ENCODE results near the gene FMN1.
A peak's percentile ranks its signal among the peaks of the same experiment; 100 is the strongest.

FMN1 gene

DNA sequence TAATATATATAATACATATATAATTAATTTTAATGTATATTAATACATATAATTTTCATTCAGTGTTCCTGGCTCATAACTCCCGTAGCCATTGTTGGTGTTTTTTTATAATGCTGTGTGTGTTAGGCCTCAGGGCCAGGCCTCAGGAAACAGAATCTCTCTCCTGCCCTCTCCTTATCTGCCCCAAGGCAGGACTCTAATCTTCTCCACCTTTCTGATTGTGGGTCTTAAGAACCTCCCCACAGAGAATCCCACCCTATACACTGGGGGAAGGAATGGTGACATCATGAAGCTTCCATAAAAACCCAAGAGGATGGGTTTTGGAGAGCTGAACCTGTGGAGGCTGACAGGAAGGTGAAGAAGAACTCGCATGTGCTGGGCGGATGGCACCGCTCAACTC, 4.0 kb upstream of the FMN1 start:
- no peak for DNase-seq

DNA sequence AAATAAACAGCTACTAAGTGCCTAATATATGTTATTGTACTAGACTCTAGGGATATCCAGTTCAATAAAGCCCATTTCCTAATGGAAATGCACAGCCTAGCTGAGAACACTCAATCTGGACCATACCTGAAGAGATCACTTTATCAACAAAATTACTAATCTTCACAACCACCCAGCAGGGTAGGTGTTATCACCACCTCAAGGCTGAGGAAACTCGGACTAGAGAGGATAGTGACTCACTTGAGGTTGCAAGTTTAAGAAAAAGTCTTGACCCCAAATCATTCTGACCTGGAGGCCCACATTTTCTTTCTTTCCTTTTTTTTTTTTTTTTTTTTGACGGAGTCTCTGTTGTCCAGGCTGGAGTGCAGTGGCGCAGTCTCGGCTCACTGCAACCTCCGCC, 3.1 kb upstream of the FMN1 start:
- no peak for DNase-seq

DNA sequence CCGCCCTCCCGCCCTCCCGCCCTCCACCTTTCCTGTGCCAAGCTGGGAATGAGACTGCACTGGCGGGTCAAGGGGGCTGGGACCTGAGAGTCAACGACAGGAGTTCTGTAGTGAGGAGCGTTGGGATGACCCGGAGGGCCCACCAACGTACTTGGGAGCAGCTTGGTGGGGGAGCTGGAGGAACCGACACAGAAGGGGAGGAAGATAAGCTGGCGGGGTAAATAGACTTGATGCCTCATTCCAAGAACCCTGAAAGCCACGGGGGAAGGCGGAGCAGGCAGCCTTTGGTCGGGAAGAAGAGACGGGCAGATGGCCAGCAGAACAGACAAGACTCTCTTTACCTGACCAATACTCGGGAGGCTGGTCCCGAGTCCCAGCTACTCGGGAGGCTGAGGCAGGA, 277 bp downstream of the FMN1 start:
- DNase-seq = no peak

DNA sequence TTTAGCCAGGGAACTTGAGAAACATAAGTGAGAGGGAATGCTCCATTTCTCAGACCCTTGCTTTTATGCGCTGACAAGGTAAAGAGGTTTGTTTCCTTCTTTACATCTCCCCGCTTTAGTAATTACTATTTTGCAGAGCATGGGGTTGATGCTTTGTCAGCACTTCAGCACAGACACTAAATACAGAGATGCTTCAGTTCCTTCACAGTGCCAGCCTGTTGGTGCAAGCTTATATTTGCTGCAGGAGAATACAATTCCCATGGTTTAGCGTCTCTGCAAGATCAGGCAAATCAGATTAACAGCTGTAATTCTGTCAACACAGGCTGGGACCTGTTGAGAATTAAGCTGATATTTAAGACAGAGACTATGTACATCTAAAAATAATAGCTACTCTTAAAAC, 2.9 kb downstream of the FMN1 start:
- DNase-seq = no peak

DNA sequence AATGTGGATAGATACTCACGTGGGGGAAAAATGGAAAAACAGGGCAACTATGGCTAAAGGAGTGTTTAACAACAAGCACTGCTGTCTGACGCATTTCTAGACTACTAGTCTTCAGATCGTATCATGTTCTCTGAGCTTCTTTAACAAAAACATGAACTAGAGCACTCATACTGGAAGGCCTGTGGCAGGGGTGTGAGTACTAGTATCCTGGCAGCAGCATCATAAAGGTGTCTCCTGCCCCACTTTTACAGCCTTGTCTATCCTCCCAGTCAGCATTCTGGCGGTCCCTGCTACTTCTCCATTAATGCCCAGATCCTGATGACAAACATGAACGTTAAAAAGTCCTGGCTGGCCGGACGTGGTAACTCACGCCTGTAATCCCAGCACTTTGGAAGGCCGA, 4.0 kb downstream of the FMN1 start:
- DNase-seq = no peak

DNA sequence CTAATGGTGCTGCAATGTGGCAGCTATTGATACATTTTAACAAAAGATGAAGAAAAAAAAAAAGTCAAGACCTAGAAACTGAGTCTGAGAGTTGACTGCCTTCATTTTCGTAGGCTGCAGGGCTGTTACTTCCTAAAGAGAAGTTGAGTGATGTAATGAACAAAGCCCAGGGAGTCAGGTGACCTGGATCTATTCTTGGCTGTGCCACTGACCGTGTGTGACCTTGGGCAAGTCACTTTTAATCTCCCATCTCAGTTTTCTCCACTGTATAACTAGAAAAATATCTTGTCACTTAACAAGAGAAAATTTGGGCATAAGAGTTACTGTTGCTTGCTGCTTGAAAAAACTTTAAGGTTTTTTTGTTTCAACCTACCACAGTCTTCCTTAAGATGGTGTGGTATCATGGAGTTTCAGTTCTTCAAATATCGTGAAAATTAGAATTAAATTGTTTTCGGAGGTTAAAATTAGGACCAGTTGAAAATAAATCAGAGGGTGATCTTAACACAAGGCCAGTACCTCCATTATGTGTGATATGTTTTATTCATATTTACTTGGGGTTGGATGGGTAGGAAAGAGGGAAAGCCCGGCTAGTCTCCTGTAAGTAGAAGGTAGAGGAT, 5.8 kb downstream of the FMN1 start:
- peak; percentile 70 to 82 for DNase-seq

DNA sequence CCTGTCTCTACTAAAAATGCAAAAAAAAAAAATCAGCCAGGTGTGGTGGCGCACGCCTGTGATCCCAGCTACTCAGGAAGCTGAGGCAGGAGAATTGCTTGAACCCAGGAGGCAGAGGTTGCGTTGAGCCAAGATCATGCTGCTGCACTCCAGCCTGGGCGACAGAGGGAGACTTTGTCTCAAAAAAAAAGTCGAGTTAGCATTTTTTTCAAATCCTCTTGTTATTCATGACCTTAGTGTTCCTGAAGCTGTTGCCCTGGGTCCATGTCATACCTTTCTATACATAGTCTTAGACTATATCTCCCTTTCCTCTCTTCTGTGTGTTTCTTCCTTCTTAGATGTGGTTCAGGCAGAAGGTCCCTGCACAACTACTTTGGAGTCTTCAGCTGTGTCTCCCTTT, 6.4 kb downstream of the FMN1 start:
- DNase-seq = no peak

DNA sequence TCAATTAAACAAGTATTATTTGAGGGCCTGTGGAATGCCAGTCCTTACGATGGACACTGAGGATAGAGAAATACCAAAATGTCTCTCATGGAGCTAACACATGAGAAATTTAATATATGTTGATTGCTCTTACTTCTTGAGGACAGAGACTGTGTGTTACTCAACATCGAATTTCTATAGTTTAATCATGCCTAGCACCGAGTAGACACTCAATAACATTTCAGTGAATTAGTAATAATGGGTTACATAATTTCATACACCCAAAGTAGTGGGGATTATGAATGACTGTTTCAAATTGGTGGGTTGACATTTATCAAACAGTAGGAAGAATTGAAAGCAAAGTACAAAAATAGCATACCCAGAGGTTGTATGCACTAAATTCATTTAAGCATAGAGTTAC, 11.2 kb downstream of the FMN1 start:
- no peak for DNase-seq

DNA sequence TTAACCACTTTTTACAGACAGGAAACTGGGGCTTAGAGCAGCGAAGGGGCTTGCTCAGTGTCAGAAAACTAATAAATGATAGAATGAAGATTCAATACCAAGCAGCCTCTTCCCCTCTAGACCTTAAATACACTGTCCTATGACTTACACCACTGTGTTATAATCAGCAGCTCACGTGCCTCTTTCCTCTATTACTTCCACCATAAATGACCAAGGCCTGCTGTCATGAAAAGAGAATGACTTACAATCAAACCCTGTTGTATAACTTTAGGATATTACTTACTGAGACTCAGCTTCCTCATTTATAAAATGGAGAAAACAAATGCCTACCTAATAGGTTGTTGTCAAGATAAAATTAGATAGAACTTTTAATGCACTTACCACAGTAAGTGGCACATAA, 11.6 kb downstream of the FMN1 start:
- peak; percentile 70 to 79 for DNase-seq

DNA sequence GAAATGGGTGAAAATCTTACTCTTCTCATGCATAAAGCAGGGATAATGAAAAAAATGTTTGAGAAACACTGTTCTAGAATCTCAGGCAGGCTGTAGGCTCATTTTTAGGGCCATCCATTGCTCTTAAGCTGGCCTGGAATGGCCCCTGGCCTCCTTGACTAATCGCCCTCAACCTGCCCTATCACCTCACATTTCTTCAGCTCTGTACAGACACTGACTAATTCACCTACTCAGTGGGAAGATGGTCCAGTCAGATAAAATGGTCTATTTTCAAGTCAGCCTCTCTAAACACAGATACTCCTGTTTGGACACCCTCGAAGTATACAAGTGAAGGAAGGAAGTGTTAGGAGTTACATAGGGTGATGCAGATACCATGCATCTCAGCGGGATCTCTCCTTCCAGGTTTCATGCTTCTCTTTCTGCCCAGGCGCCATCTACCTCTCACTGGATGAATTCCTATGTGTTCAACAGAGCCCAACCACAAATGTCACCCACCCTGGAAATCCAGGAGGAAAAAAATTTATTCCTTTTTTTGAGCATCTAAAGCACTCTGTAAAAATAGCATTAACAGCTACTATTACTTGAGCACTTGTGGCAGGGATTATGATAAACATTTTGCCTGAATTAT, 12.1 kb downstream of the FMN1 start:
- no peak for DNase-seq

DNA sequence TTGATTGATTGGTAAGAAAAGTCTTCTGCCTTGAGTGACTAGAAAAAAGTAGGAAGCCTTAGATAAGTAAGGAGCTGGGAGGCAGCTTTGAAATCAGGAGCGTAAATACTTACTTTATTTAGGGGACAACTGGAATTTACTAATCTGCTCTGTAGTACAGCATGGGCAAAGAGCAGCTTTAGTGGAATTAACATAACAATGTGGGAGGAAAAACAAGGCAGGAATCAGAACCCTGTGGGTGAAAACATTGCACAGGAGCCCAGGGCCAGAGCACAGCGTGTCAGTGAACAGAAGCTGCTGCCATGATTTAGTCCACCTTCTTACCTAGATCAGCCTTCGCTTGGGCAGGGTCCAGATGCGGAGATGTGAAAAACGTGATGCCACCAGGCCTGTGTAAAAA, 14.6 kb downstream of the FMN1 start:
- DNase-seq = no peak

DNA sequence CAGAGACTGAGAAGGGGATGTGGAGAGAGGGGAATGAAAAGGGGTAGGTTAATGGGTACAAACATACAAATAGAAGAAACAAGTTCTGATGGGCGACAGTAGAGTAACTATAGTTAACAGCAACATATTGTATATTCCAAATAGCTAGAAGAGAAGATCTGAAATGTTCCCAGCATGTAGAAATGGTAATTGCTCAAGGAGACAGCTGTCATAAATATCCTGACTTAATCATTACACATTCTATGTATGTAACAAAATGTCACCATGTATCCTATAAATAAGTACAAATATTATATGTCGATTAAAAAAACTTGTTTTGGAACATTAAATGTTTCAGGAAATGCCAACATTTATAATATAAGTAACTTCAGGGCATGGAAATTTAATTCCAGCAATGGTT, 23.3 kb downstream of the FMN1 start:
- no peak for DNase-seq

DNA sequence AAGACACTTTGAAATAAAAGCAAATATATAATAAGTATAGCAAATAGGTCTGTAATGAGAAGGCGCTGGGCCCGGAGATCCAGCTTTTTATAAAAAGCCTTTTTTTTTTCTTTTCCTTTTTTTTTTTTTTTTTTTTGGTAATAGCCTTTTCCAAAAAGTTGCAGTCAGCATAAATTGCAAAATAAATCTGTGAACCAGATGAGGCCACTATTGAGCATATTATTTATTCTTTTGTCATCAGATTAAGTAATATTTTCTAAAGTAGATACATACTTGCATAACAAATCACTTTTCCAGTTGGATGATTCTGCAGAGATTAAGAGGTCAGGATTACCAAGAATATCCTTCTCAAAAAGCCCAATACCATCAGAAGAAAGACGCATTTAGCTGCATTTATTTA, 24.9 kb downstream of the FMN1 start:
- no peak for DNase-seq

DNA sequence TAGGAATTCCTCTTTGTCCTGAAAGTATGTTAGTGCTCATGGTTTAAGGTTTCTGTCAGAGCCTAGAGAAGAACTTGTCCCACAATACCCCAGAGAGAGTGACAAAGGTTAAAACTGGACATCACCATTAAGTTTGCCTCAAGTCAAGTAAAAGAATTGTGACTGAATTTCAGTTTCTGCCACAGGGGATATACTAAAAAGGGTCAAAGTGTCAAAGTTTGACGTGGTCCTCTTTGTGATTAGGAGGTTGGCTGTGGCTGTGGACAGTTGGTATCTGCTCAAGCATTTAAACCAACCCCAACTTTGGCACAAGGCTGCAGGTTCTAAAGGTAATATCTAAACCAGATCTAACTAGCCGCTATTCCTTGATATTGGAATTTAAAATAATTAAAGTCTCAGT, 26.1 kb downstream of the FMN1 start:
- DNase-seq = no peak

DNA sequence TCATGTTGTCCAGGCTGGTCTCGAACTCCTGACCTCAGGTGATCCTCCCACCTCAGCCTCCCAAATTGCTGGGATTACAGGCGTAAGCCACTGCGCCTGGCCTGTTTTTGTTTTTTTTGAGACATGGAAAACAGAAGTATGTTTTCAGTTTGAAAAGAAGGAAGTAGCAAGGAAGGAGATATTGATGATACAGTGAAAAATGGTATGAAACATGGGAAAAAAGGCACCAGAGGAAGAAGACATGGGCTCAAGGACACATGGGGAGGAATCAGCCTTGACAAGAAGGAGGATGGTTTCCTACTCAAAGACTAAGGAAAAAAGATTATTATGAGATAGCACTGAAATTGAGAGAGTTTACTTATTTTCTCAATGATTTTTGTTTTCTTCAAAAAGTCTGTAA, 30.7 kb downstream of the FMN1 start:
- DNase-seq = peak in 1 of 2 donors; percentile 29

DNA sequence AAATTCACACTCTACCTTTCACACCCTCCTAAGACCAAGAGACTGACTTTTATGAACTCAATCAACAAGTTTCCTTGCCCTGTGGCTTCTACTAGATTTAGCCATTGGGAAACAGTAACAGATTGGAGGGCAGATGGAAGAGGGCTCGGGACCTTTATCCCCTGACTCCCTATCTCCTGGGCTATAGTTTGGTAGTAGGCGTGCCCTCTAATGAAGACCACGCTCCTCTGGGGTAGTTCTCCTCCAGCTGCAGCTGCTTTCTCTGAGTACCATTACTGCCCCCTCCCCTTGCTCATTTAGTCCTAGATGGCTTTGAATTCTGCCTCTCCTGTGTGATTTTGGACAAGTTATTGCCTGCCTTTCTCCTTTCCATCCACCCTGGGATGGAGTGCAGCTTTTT, 33.3 kb downstream of the FMN1 start:
- no peak for DNase-seq

DNA sequence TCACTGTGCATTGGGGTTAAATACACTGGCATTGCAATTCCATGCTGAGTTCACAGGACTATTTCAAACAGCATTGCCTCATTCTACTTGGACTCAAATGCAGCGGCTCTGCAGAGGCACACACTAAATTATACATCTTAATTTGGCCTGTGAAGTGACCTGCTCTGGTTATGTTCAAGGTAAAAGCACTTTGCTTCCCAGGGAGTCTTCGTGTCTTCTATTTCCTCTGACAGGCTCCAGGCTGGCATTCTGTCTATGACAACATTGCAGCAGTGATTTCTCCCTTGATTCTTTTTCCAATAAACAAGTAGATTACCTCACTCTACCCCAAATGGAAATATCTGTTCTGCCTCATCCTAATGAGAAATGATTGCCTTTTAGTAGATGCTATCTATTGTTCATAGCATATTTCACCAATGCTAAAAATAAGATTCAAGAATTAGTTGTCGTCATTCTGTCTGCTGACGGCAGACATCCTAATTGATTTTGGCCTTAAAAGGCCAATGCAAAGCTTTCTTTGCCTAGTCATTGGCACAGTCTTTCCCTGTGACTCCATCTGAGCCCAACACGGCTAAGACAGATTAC, 33.8 kb downstream of the FMN1 start:
- DNase-seq = no peak

DNA sequence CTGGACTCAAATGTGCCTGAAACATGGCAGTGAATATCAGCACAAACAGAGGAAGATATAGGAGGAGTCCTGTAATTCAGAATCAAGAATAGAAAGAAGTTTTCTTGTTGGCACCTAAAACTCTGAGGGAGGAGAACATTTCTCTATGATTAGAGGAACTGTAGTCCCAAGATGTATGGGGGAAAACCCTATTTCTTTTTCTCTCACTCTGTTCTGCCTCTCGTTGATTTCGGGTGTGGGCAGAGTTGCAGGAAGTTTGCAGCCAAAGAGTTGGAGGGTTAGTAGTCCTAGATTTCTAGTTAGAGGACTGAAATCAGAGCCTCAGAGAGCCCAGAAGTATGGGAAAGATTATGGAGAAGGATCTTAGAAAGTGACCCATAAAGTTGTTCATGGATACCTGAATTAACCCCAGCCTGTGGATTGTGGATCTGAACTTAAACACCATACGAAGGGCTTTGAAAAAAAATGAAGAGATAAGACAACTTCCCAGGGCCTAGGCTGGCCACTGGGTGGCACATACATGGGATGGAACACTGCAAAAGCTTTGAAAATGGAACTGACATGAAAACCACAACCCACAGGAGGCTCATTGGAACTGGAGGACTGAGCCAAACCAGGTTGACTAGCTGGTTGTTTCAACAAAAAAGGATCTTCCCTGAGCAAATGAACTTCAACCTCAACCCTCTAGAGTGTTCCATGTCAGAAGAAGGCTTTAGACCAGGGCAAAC, 34.6 kb downstream of the FMN1 start:
- peak; percentile 24 to 52 for DNase-seq

DNA sequence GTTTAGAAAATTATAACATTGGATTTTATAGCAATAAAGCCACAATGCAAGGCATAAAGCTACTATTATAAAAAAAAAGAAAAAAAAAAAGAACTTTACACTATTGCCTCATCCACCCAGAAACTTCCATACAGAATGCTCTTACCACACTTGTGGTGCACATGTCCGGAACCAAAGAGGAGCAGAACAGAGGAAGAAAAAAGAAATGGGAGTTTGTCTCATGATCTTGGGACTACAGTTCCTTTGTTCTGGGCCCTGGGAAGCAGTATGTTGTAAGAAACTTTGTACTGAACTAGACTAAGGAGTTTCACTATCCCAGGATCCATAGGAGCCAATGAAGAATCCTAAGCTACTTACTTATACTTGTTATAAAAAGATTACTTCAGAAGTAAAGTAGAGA, 36.1 kb downstream of the FMN1 start:
- peak; percentile 74 to 85 for DNase-seq

DNA sequence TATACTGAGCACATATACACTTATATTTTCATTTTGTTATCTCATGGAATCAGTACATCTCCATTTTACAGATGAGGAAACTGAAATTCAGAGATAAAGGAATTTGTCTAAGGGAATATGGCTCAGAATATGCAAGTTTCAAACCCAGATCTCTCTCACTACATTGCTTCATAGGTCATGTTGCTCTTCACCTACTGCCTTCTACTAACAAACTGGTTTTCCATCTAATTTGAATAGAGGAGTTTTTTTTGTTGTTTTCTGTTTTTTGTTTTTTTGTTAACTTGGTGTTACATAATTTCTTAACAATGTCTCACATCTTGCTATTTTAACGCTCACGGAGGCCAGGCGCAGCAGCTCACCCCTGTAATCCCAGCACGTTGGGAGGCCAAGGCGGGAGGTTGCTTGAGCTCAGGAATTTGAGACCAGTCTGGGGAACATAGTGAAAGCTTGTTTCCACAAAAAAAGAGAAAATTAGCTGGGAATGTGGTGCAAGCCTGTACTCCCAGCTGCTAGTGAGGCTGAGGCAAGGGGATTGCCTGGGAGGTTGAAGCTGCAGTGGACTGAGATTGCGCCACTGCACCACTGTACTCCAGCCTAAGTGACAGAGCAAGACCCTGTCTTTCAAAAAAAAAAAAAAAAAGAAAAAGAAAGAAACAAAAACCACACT, 37.0 kb downstream of the FMN1 start:
- peak in 1 of 2 donors; percentile 38 for DNase-seq

DNA sequence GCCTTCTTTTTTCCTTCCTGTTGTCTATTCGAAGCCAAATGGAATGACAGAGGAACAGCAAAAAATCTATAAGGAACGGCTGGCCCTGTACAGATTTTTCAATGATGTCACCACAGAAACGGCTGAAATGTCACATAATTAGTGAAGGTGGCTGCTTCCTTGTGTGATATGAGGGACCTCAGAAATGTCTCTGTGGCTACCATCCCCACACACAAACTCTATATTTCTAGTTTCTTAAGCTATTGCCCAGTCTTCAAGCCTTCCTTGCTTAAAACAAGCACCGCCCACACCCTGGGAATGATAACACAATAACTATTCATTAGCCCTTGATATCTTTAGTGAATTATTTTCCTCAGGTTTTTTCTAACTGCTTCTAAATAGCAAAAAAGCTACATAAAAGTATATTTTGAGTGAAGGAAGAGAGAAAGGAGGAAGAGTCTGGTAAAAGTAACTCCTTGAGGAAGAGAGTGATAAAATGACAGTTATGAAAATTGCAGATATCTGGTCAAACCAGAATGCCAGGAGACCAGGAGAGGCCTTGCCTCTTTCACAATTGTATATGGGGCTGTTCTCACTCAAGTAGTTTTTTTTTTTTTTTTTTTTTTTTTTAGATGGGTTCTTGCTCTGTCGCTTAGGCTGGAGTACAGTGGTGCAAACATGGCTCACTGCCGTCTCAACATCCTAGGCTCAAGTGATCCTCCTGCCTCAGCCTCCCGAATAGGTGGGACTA, 38.7 kb downstream of the FMN1 start:
- DNase-seq = peak; percentile 14 to 26

DNA sequence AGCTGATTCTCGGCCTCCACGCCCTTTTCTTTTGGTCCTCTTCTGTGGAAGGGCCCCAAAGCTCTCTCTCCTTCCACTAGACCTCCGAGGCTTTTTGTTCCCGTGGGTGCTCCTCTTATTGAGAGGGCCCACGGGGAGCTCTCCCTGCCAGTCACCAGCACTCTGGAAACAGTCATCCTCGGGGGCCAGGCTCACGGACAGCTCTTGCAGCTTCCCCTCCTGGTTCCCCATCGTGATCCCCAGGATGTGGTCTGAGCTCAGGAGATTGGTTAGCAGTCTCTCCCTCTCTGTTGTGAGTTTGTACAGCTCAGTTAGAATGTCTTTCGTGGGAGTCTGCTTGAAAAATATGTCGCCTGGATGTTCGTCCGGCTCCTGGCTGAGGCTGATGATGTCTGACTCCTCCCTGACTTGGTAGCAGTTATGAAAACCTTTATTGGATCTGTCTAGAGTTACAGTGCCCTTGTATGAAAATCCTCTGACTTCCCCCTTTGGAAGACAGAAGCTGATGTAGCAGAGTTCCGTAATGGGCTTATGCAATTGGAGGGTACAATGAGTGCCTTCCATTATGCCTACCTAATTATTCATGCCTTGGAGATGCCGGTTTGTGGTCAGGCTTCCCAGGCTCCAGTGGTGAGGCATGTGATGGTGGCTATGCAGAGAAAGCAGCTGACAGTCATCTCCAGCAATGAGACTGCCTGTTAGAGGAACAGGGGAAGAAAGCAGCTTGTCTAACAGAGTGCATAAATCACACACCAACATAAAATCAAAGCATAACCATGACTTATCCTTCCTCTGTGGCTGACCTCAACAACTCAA, 40.0 kb downstream of the FMN1 start:
- peak; percentile 96 to 98 for DNase-seq

Measured in inflammatory macrophage (primary cell).